Stimulated activated naive CD8-positive, alpha-beta T cell treated with anti-CD3 and anti-CD28 coated beads, Interleukin-15, amount 100 ng/mL, for 72 hours (primary cell): ENCODE data around the gene NSL1.
"Not testable (repeated sequence)": the region's sequence is repeated elsewhere in the genome, so short reads cannot be mapped to it uniquely, and the experiment has no call there.

Source experiments
- ATAC-seq: fragments of 150-1000 bp; cut with Tn5 transposase; 2 replicates; pipeline ENCODE4 v1.10.0; 2021; ENCODE audit warnings: mild to moderate bottlenecking, moderate library complexity
- DNase-seq, 2 donors: peaks; one replicate each; pipeline ENCODE4 v3.0.0; 2021 to 2022
- H3K27ac Mint-ChIP-seq, 2 donors: one replicate each; pipeline ENCODE4 v1.8.0; 2022; ENCODE audit warnings: mild to moderate bottlenecking in 2 of 2, mixed read lengths in 2 of 2, moderate library complexity in 2 of 2
- H3K27me3 Mint-ChIP-seq: one replicate; pipeline ENCODE4 v1.8.0; 2022; ENCODE audit warnings: mixed read lengths
- H3K4me1 Mint-ChIP-seq: one replicate; pipeline ENCODE4 v1.8.0; 2022; ENCODE audit warnings: mild to moderate bottlenecking, mixed read lengths
- H3K4me3 Mint-ChIP-seq, 2 donors: one replicate each; pipeline ENCODE4 v1.8.0; 2022; ENCODE audit warnings: mild to moderate bottlenecking in 2 of 2, mixed read lengths in 2 of 2, moderate library complexity in 1 of 2
- H3K9me3 Mint-ChIP-seq, 2 donors: one replicate each; pipeline ENCODE4 v1.8.0; 2022; ENCODE audit warnings: mixed read lengths in 2 of 2

The NSL1 gene

DNA sequence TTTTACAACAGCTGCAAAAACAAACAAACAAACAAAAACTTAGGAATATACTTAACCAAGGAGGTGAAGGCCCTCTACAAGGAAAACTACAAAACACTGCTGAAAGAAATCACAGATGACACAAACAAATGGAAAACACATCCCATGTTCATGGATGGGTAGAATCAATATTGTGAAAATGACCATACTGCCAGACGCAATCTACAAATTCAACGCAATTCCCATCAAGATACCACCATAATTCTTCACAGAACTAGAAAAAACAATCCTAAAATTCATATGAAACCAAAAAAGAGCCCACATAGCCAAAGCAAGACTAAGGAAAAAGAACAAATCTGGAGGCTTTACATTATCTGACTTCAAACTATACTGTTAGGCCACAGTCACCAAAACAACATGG, 24.8 kb downstream of the NSL1 start:
- not testable (repeated sequence) for DNase-seq, H3K27me3 Mint-ChIP-seq, H3K4me3 Mint-ChIP-seq, ATAC-seq, H3K27ac Mint-ChIP-seq
- H3K9me3 Mint-ChIP-seq, result peaks cover 32 to 48% of the 10 kb centered on the region in 2 donors
- peaks cover 67% of the 10 kb centered on the region for H3K4me1 Mint-ChIP-seq

DNA sequence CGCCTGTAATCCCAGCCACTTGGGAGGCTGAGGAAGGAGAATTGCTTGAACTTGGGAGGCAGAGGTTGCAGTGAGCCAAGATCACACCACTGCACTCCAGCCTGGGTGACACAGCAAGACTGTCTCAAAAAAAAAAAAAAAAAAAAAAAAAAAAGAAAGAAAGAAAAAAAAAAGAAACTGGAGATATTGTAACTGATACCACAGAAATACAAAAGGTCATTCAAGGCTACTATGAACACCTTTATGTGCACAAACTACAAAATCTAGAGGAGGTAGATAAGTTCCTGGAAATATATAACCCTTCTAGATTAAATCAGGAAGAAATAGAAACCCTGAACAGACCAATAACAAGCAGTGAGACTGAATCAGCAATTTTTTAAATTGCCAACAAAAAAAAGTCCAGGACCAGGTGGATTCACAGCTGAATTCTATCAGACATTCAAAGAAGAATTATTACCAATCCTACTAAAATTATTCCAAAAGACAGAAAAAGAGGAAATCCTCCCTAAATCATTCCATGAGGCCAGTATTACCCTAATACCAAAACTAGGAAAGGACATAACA, 26.8 kb downstream of the NSL1 start:
- Mint-ChIP-seq H3K9me3 (peaks cover 26 to 40% of the 10 kb centered on the region in 2 donors), H3K4me1 (peaks cover 67% of the 10 kb centered on the region)
- not testable (repeated sequence) for H3K27me3 Mint-ChIP-seq, H3K27ac Mint-ChIP-seq, ATAC-seq, DNase-seq, H3K4me3 Mint-ChIP-seq

DNA sequence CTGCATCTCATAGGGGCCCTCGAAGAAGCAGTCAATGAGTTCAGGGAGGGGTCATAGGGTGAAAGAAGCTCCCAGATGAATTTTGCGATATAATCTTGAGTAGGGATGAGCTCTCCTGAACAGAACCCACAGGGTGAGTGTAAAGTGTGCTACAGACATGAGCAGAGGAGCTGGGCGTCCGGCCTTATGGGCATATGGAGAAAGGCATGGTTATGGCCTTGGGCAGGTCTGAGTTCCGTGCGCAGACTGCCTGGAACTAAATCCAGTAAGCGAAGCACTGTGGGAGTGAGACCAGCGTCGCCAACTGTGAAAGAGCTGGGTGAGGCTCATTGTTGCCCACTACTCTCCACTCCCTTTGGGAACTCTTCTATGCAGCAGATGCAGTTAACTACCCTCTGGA, 28.7 kb downstream of the NSL1 start:
- Mint-ChIP-seq H3K9me3 (peaks cover 11 to 20% of the 10 kb centered on the region in 2 donors), H3K27ac (no peak overlapping the region), H3K4me3 (no peak overlapping the region), H3K27me3 (no peaks in the 10 kb centered on the region), H3K4me1 (peaks cover 58% of the 10 kb centered on the region)
- DNase-seq, result no peak
- no peak for ATAC-seq

DNA sequence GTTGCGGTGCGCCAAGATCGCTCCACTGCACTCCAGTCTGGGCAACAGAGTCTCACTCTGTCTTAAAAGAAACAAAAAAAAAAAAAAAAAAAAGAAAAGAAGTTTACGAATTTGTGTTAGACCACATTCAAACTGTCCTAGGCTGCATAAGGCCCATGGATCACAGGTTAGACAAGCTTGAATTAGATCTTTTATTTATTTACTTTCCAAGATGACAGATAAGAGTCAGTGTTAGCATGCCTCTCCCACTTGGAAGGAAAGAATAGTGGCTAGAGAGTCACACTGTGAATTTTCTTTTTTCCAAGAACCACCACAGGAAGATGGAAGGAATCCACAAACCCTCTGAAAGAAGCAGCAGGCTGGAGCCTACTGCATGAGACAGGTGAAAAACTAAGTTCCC, 29.3 kb downstream of the NSL1 start:
- ATAC-seq (no peak), DNase-seq (no peak)
- H3K4me1 Mint-ChIP-seq, result peaks cover 53% of the 10 kb centered on the region
- no peak overlapping the region for H3K27ac Mint-ChIP-seq
- no peak overlapping the region for H3K4me3 Mint-ChIP-seq
- H3K27me3 Mint-ChIP-seq, result no peaks in the 10 kb centered on the region
- H3K9me3 Mint-ChIP-seq, result peaks cover 7 to 14% of the 10 kb centered on the region in 2 donors

DNA sequence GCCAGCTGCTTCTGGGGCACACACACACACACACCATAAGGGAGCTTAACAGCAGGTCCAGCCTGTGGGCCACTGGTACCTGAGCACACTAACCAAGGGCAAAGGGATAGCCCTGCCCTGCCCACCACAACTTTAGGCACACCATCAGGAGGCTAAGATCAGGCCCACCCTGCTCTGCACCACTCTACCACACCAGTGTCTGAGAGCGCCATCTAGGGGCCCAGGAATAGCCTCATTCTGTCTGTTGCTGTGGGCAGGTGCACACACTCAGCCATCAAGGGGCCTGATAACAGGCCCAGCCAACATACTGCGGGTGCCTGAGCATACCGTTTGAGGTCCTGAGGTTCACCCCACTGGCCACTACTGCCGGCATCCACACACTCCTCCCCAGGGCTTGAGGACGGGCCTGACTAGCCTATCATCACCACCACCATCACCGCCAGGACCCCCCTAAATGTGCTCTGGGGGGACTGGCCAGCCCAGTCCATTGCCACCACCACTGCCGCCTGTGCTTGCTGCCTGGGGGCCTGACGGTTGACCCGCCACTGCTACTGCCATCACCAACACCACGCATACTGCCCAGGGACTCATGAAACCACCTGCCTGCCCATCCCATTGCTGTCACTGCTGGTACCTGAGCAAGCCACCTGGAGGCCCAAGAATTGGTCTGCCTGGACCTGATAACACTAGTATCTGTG, 31.3 kb downstream of the NSL1 start:
- peak; percentile 99 for ATAC-seq
- Mint-ChIP-seq H3K27me3 (no peaks in the 10 kb centered on the region), H3K4me3 (no peak overlapping the region), H3K27ac (no peak overlapping the region), H3K9me3 (no peaks in the 10 kb centered on the region), H3K4me1 (peaks cover 41% of the 10 kb centered on the region)
- DNase-seq, result peak; percentile 44 to 72

DNA sequence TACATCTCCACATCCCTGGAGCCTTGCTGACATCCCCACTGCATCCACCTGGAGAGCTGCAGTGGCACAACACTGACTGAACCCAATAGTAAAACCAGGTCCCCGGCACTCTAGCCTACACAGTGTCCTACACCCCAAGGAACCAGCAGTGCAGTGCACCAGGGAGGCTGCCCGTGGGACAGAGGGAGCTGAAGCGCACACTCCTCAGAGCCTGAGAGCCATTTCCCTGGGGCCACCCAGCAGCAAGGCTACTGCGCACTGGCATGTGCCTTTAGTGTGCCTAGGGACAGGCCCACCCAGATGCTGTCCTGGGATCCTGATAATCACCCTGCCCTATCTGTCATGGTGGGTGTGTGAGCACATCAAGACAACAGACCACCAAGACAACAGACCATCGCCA, 31.9 kb downstream of the NSL1 start:
- H3K27me3 Mint-ChIP-seq, result no peaks in the 10 kb centered on the region
- no peaks in the 10 kb centered on the region for H3K9me3 Mint-ChIP-seq
- no peak for DNase-seq
- H3K4me3 Mint-ChIP-seq, result no peak overlapping the region
- peaks cover 40% of the 10 kb centered on the region for H3K4me1 Mint-ChIP-seq
- ATAC-seq, result peak; percentile 53
- H3K27ac Mint-ChIP-seq, result peak overlapping the region in 1 of 2 donors; percentile 85

DNA sequence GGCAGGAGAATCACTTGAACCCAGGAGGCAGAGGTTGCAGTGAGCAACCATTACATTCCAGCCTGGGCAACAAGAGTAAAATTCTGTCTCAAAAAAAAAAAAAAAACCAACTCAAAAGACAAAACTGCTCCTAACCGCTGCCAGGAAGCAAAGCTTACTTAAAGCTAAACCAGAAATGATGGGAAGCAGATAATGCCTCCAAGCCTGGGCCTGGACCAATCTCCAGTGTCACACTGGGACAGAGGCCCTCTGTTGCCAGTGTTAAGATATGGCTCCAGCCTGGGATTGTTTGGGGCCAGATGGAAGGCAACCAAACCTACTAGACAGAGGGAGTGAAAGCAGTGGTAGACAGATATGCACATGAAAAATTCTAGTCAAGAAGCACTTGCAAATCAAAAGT, 36.9 kb downstream of the NSL1 start:
- H3K4me3 Mint-ChIP-seq, result peak overlapping the region; percentile 27 to 54
- H3K27ac Mint-ChIP-seq, result peak overlapping the region in 1 of 2 donors; percentile 67
- no peaks in the 10 kb centered on the region for H3K27me3 Mint-ChIP-seq
- H3K9me3 Mint-ChIP-seq, result no peaks in the 10 kb centered on the region
- no peak for ATAC-seq
- H3K4me1 Mint-ChIP-seq, result peaks cover 49% of the 10 kb centered on the region
- DNase-seq, result no peak

DNA sequence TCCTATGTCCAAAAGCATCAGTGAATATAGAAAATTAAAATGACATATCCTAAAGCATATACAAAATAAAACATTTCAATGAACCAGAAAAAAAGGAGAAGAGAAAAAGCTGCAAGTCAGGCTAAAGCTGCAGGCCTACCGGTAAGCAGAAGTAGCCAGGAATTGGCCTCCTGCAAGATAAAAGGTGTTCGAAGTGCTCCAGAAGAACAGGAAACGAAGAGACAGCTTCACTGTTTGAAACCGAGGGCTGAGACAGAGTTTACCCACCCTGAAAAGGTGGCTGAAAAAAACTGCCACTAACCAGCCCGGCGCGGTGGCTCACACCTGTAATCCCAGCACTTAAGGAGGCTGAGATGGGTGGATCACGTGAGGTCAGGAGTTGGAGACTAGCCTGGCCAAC, 37.4 kb downstream of the NSL1 start:
- Mint-ChIP-seq H3K9me3 (no peaks in the 10 kb centered on the region), H3K4me1 (peaks cover 49% of the 10 kb centered on the region), H3K4me3 (peak overlapping the region; percentile 32 to 69), H3K27me3 (no peaks in the 10 kb centered on the region), H3K27ac (no peak overlapping the region)
- DNase-seq (no peak), ATAC-seq (peak; percentile 30)

DNA sequence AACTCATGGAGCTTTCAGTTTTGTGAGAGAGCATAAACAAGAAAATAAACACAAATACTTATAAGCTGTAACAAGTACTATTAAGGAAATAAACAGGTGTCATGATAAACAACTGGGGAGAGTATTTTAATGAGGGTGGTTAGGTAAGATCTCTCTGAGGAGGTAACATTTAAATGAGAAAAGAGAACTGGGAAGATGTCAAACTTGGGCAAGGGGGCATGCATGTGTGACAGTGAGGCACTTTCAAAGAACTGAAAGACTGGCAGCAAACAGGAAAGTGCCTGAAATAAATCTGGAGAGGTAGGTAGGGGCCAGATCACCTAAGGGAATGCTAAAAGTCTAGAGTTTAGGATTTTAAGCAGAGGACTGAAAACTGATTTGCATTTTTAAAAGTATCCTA, 37.8 kb downstream of the NSL1 start:
- Mint-ChIP-seq H3K27ac (no peak overlapping the region), H3K27me3 (no peaks in the 10 kb centered on the region), H3K9me3 (no peaks in the 10 kb centered on the region), H3K4me1 (peaks cover 45% of the 10 kb centered on the region), H3K4me3 (peak overlapping the region; percentile 32 to 69)
- no peak for DNase-seq
- ATAC-seq, result no peak

DNA sequence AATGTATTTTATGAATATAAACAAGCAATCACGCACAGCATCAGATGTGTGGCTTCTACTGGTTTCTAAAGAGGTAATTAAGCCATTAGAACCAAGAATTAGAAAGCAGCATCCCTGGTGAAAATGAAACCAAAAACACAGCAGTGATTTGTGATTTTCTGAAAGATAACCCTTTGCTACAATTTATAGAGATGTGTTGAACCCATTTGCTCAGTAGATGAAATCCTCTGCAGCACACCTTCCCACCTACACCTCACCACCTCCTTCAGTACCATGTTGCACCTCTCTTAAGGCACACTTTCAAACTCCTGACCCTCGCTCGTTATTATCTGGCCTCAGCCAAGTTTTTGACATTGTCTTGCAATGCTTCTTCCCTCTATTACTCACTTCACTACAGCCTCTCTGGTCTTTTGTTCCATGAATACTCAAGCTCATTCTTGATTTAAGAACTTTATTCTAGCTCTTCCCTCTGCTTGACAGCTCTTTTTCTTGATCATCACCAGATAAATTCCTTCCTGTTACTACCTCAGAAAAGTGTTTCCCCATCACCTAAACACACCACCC, 38.6 kb downstream of the NSL1 start:
- Mint-ChIP-seq H3K4me1 (peaks cover 45% of the 10 kb centered on the region), H3K4me3 (peak overlapping the region; percentile 45 to 53), H3K27ac (peak overlapping the region in 1 of 2 donors; percentile 3), H3K9me3 (no peaks in the 10 kb centered on the region), H3K27me3 (no peaks in the 10 kb centered on the region)
- DNase-seq (no peak), ATAC-seq (peak; percentile 73)

DNA sequence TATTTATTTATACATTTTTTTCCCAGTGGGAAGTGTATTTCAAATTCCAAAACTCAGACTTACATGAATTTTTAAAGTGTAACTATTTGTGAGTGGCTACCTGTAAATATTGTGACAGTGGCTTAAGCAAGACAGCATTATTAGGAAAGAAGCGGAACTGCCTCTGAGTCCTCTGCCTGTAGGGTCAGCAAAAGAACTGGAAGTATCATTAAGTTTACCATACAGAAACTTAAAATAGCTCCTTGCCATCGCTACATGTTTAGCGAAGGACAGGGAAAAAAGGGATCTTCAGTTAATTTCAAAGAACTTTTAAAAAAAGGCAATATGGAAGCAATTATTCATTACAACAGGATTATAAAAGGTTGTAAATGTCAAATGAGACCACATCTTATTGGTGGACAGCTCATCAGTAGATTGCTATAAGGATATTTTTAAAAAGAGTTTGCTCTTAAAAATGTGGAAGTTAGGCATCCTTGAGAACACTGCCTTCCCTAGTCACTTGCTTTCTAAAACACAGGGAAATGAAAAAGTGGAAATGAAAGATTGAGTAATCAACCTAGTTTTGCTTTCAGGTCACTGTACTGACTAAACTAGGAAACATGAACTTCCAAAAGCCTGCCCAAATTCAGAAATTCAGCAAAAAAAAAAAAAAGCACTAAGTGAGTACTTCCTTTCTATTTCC, 39.2 kb downstream of the NSL1 start:
- Mint-ChIP-seq H3K4me3 (peak overlapping the region; percentile 45 to 53), H3K4me1 (peaks cover 45% of the 10 kb centered on the region), H3K27ac (no peak overlapping the region), H3K9me3 (no peaks in the 10 kb centered on the region), H3K27me3 (no peaks in the 10 kb centered on the region)
- no peak for DNase-seq
- peak; percentile 27 for ATAC-seq

DNA sequence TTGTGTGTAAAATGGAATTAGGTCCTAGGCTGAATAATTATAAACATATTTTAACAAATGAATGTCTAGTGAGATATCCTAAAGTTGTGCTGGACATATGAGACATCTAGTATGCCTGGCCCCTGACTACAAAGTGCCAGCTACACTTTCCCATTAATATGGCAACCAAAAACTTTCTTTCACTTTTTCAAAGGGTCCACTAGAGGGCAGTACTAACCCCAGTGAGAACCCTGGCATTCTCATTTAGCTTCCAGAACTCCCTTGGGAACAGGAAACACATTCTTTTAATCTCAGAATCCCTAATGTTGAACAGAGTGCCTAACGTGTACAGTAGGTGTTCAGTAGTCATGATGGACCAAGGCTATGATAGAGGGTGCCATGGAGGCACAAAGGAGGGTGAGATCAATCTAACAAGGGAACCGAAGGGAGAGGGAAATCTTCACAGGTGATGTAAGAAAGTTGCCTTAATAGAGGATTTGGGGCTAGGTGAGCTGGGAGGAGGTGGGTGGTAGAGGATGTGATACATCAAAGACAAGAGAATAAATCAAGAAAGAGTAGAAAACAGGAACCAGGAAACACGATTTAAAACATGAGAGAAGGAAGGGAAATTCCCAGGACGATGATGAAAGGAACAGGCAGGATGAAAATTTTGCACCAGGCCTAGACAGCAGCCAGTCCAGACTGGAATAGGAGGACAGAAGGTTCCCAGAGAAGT, 41.6 kb downstream of the NSL1 start:
- no peaks in the 10 kb centered on the region for H3K9me3 Mint-ChIP-seq
- peak overlapping the region; percentile 43 to 59 for H3K4me3 Mint-ChIP-seq
- H3K27me3 Mint-ChIP-seq, result no peaks in the 10 kb centered on the region
- ATAC-seq (peak; percentile 51), DNase-seq (peak in 1 of 2 donors; percentile 21)
- H3K4me1 Mint-ChIP-seq, result peaks cover 59% of the 10 kb centered on the region
- peak overlapping the region; percentile 31 to 80 for H3K27ac Mint-ChIP-seq

DNA sequence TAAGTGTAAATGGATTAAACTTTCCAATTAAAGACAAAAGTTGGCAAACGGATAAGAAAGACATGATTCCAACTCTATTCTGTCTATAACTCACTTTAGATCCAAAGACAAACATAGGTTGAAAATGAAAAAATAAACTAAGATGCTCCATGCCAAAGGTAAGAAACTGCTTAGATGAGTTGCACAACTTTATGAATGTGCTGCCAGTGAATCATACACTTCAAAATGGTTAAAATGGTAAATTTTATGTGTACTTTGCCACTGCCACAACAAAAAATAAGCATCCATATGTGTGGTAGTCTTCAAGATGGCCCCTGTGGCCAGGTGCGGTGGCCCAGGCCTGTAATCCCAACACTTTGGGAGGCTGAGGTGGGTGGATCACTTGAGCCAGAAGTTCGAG, 45.0 kb downstream of the NSL1 start:
- no peak for ATAC-seq
- Mint-ChIP-seq H3K9me3 (peaks cover 0 to 4% of the 10 kb centered on the region in 2 donors), H3K4me3 (no peak overlapping the region), H3K27me3 (no peaks in the 10 kb centered on the region), H3K4me1 (peaks cover 47% of the 10 kb centered on the region), H3K27ac (no peak overlapping the region)
- DNase-seq, result no peak

DNA sequence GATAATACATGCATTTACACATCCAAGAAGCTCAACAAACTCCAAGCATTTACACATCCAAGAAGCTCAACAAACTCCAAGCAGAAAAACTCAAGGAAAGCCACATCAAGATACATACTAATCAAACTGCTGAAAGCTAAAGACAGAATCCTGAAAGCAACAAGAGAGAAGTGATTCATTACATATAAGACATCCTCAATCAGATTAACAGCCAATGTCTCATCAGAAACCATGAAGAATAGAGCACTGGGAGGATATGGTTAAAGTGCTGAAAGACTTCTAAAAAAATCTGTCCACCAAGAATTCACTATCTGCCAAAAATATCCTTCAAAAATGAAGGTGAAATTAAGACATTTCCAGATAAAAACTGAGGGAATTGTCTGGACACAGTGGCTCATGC, 46.3 kb downstream of the NSL1 start:
- no peak for ATAC-seq
- Mint-ChIP-seq H3K4me3 (no peak overlapping the region), H3K27ac (no peak overlapping the region), H3K27me3 (no peaks in the 10 kb centered on the region), H3K4me1 (peaks cover 49% of the 10 kb centered on the region), H3K9me3 (peaks cover 0 to 8% of the 10 kb centered on the region in 2 donors)
- DNase-seq, result no peak

DNA sequence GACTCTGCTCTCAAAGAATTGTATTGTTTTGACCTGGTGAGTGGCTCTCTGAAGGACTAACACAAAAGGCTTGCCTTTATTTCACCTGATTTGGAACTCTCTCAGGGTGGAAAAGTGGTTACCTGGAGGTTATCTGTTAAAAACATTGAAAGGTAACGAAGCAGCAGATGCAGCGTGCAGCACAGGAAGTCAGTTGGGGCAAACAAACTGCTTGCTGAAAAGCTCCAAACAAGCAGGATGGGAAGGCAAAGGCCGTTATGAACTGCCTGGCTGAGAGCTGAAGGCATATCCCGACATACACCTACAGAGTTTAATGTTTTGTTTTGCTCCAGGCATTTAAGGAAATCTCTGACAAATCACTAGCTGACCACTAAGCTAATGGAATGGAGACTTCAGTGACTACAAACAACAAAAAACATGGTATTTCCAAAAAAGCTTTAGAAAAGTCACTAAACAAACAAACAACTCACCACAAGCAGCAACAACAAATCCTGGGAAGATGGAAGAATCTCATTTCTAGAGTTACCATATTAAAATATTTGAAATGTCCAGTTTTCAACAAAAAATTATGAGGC, 47.6 kb downstream of the NSL1 start:
- Mint-ChIP-seq H3K27ac (no peak overlapping the region), H3K4me3 (peak overlapping the region in 1 of 2 donors; percentile 21)
- no peak for DNase-seq

More for the DNA sequence above, 47.6 kb downstream of the NSL1 start:
- Mint-ChIP-seq H3K9me3 (peaks cover 0 to 8% of the 10 kb centered on the region in 2 donors), H3K27me3 (no peaks in the 10 kb centered on the region), H3K4me1 (peaks cover 47% of the 10 kb centered on the region)
- no peak for ATAC-seq
